ENCODE data around the gene OR51B6. TPM values are rescaled to one million over a fixed set of nuclear protein-coding genes. Genes with fewer than 3 reads are reported as not detected.
"Not testable (repeated sequence)": the region's sequence is repeated elsewhere in the genome, so short reads cannot be mapped to it uniquely, and the experiment has no call there.

The OR51B6 gene
- total and polyA plus RNA-seq, 3 donors from 2014 or later = not detected

DNA sequence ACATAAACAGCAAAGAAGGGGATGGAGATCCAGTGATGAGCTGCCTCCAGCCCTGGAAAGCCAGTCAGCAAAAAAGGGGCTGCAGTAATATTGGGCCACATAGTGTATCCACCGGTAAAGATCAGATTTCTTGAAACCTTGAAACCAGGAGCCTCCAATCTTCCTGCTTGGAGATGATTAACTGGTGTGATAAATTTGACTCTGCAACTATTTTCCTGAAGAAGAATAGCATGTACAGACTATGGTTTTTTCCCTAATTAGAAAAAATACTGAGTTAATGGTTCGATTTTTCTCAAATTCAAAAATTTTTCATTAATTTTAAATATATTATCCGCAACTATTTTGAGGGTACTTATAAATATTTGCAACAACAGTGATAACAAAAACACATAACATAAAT is 27.1 kb upstream of the OR51B6 start, which contains the start of gene OR51B2:
TSS of gene OR51B2 (minus strand) at position 101 of the 400 bp plus-strand sequence. CDS start at position 101, 0 bp downstream.
- no peaks in the 10 kb centered on the region for H3K36me3 ChIP-seq (ENCODE audit: low read depth, missing control alignments)
- H3K4me3 ChIP-seq = no peak within 1 kb of the TSS
- no peak for TF ChIP-seq POLR2A (IDR thresholded peaks at IDR 0.05)
- TF ChIP-seq, protein P1, sequence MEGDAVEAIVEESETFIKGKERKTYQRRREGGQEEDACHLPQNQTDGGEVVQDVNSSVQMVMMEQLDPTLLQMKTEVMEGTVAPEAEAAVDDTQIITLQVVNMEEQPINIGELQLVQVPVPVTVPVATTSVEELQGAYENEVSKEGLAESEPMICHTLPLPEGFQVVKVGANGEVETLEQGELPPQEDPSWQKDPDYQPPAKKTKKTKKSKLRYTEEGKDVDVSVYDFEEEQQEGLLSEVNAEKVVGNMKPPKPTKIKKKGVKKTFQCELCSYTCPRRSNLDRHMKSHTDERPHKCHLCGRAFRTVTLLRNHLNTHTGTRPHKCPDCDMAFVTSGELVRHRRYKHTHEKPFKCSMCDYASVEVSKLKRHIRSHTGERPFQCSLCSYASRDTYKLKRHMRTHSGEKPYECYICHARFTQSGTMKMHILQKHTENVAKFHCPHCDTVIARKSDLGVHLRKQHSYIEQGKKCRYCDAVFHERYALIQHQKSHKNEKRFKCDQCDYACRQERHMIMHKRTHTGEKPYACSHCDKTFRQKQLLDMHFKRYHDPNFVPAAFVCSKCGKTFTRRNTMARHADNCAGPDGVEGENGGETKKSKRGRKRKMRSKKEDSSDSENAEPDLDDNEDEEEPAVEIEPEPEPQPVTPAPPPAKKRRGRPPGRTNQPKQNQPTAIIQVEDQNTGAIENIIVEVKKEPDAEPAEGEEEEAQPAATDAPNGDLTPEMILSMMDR (IDR thresholded peaks at IDR 0.05) = no peak
- intact Hi-C loops (cut with DNase I; ENCODE audit: low total_unique reads) = no loop called here
- WGBS, 2 donors = 82 to 91% methylated on average over 3 of the region's 3 CpGs
- DNase-seq = no peak
- no peak within 1 kb of the TSS for H3K27ac ChIP-seq
- H3K9me3 ChIP-seq = no peaks in the 10 kb centered on the region
- H3K27me3 ChIP-seq = no peaks in the 10 kb centered on the region
- no peaks in the 10 kb centered on the region for H3K4me1 ChIP-seq

DNA sequence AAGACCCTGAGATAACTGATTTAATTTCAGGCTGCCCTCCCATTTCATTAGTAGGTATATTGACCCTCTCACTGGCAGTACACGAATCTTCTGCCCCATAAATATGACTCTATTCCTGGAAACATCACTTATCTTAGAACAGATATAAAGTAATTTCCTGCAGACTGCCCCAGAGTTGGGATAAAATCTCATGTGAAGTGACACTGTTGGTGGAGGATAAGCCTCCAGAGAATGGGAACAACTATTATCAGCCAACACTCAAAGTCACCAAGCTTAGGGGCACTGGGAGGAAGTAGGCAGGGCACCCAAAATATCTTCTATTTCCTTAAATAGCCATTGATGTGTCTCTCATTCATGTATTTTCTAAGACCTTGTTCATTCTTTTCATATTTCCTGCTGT is 16.1 kb upstream of the OR51B6 start:
- H3K27ac ChIP-seq = no peak overlapping the region
- no peaks in the 10 kb centered on the region for H3K4me1 ChIP-seq
- H3K9me3 ChIP-seq = no peaks in the 10 kb centered on the region
- intact Hi-C loops (cut with DNase I; ENCODE audit: low total_unique reads) = no loop called here
- no peak for TF ChIP-seq POLR2A (IDR thresholded peaks at IDR 0.05)
- TF ChIP-seq, protein P1 (IDR thresholded peaks at IDR 0.05) = no peak
- H3K4me3 ChIP-seq = no peak overlapping the region
- H3K36me3 ChIP-seq (ENCODE audit: low read depth, missing control alignments) = no peaks in the 10 kb centered on the region
- 40 to 54% methylated on average over 1 of the region's 1 CpG for WGBS, 2 donors
- no peak for DNase-seq
- no peaks in the 10 kb centered on the region for H3K27me3 ChIP-seq

DNA sequence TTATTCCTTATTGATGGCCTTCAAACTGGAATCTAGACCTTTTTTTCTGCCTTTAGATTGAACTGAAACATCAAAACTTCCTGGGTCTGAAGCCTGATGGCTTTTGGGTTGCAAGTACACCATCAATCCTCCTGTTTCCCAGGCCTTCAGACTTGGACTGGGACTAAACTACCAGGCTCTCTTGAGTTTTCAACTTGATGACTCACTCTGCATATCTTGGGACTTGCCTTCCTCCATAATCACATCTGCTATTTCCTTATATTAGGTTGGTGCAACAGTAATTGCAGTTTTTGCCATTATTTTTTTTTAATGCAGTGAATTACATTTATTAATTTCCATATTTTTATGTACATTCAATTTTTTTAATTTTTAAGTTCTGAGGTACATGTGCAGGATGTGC is 15.0 kb upstream of the OR51B6 start:
- H3K9me3 ChIP-seq = no peaks in the 10 kb centered on the region
- no peaks in the 10 kb centered on the region for H3K4me1 ChIP-seq
- no peak overlapping the region for H3K4me3 ChIP-seq
- intact Hi-C loops (cut with DNase I; ENCODE audit: low total_unique reads) = no loop called here
- no peak for DNase-seq
- no peaks in the 10 kb centered on the region for H3K27me3 ChIP-seq
- no peak overlapping the region for H3K27ac ChIP-seq
- TF ChIP-seq, protein P1 (IDR thresholded peaks at IDR 0.05) = no peak
- TF ChIP-seq POLR2A (IDR thresholded peaks at IDR 0.05) = no peak
- H3K36me3 ChIP-seq (ENCODE audit: low read depth, missing control alignments) = no peaks in the 10 kb centered on the region

DNA sequence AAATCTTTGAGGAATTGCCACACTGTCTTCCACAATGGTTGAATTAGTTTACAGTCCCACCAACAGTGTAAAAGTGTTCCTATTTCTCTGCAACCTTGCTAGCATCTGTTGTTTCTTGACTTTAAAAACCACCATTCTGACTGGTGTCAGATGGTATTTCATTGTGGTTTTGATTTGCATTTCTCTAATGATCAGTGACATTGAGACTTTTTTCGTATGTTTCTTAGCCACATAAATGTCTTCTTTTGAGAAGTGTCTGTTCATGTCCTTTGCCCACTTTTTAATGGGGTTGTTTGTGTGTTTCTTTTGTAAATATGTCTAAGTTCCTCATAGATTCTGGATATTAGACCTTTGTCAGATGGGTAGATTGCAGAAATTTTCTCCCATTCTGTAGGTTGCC is 14.1 kb upstream of the OR51B6 start:
- H3K9me3 ChIP-seq; H3K4me3 ChIP-seq; H3K27ac ChIP-seq; H3K36me3 ChIP-seq (ENCODE audit: low read depth, missing control alignments); H3K4me1 ChIP-seq; DNase-seq; intact Hi-C loops (cut with DNase I; ENCODE audit: low total_unique reads); H3K27me3 ChIP-seq: not testable (repeated sequence)
- 91 to 96% methylated on average over 1 of the region's 1 CpG for WGBS, 2 donors

DNA sequence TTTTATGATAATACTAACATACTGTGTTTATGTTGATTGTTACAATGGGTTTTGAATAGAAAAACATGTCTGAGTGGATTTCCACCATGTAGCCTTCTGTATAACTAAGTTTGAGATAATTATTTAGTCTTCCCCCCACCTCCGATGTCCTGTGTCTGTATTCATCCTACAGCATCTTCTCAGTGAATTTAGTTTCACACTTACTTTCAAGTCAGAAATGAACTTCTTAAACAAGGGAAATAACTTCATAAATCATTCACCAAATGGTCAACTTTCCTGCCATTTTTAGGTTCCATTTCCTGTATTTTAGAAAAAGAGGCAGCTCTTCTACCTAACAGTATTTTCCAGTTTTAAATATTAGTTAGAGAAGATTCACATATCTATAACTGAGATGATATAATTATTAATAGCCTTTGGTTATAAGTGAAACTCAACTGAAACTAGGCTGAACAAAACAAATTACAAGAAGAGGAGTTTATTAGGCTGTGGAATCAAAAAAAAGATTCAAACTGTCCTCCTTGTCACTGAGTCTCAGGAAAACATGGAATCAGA is 11.5 kb upstream of the OR51B6 start:
- Histone ChIP-seq H3K36me3 (ENCODE audit: low read depth, missing control alignments) (no peaks in the 10 kb centered on the region), H3K4me3 (no peak overlapping the region), H3K4me1 (no peaks in the 10 kb centered on the region), H3K27ac (no peak overlapping the region), H3K9me3 (no peaks in the 10 kb centered on the region), H3K27me3 (no peaks in the 10 kb centered on the region)
- DNase-seq = no peak
- no peak for TF ChIP-seq POLR2A (IDR thresholded peaks at IDR 0.05)
- TF ChIP-seq, protein P1 (IDR thresholded peaks at IDR 0.05) = no peak
- intact Hi-C loops (cut with DNase I; ENCODE audit: low total_unique reads) = no loop called here
- 88 to 93% methylated on average over 1 of the region's 1 CpG for WGBS, 2 donors

Data from testis (tissue), 3 donors.